Liver (tissue), 9 donors: ENCODE measurements around the gene UCHL3. TPM values are rescaled to one million over a fixed set of nuclear protein-coding genes. Genes with fewer than 3 reads are reported as not detected.

Experiments
- DNase-seq: peaks from one replicate; pipeline ENCODE4 v3.0.0-alpha.2; 2017; ENCODE audit warnings: low spot score
- H3K27ac ChIP-seq, 2 donors: one replicate each; pipeline ENCODE4 v1.7.0; 2013; ENCODE audit warnings: inconsistent platforms in 2 of 2, low read length in 2 of 2, control low read depth in 1 of 2, low read depth in 1 of 2, mild to moderate bottlenecking in 1 of 2
- H3K27me3 ChIP-seq, 4 donors: one replicate each; pipeline versions ENCODE4 v1.6.1 to v1.7.0; 2013; ENCODE audit warnings: low read length in 3 of 4, inconsistent platforms in 1 of 4, mild to moderate bottlenecking in 1 of 4, moderate library complexity in 1 of 4; ENCODE audit not compliant: control insufficient read depth in 4 of 4, insufficient read depth in 4 of 4
- H3K36me3 ChIP-seq, 4 donors: one replicate each; pipeline versions ENCODE4 v1.6.1 to v1.7.0; 2013; ENCODE audit warnings: low read length in 3 of 4, mild to moderate bottlenecking in 3 of 4, low read depth in 1 of 4, moderate library complexity in 1 of 4; ENCODE audit not compliant: control insufficient read depth in 4 of 4, insufficient read depth in 3 of 4
- H3K4me1 ChIP-seq, 4 donors: one replicate each; pipeline versions ENCODE4 v1.6.1 to v1.7.0; 2013; ENCODE audit warnings: low read length in 3 of 4, mild to moderate bottlenecking in 3 of 4, moderate library complexity in 1 of 4; ENCODE audit not compliant: control insufficient read depth in 4 of 4, insufficient read depth in 4 of 4
- H3K4me3 ChIP-seq, 3 donors: one replicate each; pipeline versions ENCODE4 v1.6.1 to v1.7.0; 2013; ENCODE audit warnings: low read length in 3 of 3, control low read depth in 1 of 3, low read depth in 1 of 3, mild to moderate bottlenecking in 1 of 3
- H3K9ac ChIP-seq, 2 donors: one replicate each; pipeline ENCODE4 v1.7.0; 2013; ENCODE audit warnings: low read length in 2 of 2, mild to moderate bottlenecking in 2 of 2, moderate library complexity in 2 of 2, control low read depth in 1 of 2, low read depth in 1 of 2
- H3K9me3 ChIP-seq, 4 donors: one replicate each; pipeline versions ENCODE4 v1.6.1 to v1.7.0; 2013; ENCODE audit warnings: low read length in 3 of 4; ENCODE audit not compliant: control insufficient read depth in 4 of 4
- CTCF ChIP-seq: fragments of 150-350 bp; IDR thresholded peaks from 2 replicates; pipeline ENCODE4 v1.5.1; 2017; ENCODE audit warnings: improper control_type of control experiment, low read depth, low read length; ENCODE audit not compliant: missing input control
- EGR1 ChIP-seq, 2 donors: IDR thresholded peaks; 2 replicates each; pipeline ENCODE4 v1.6.1; 2016 to 2018; ENCODE audit warnings: antibody characterized with exemption in 2 of 2, low read depth in 2 of 2
- FOXA1 ChIP-seq: IDR thresholded peaks from 2 replicates; pipeline ENCODE4 v1.6.1; 2016; ENCODE audit warnings: antibody characterized with exemption
- GABPA ChIP-seq, 2 donors: IDR thresholded peaks in 1 of 2; conservative IDR thresholded peaks in 1 of 2; 2 replicates each; pipeline ENCODE4 v1.6.1; 2016; ENCODE audit warnings: antibody characterized with exemption in 2 of 2, mild to moderate bottlenecking in 1 of 2, moderate library complexity in 1 of 2
- HNF4G ChIP-seq: IDR thresholded peaks from 2 replicates; pipeline ENCODE4 v1.6.1; 2016; ENCODE audit warnings: antibody characterized with exemption
- RAD21 ChIP-seq, 2 donors: IDR thresholded peaks; 2 replicates each; pipeline ENCODE4 v1.6.1; 2016; ENCODE audit warnings: antibody characterized with exemption in 2 of 2, mild to moderate bottlenecking in 2 of 2
- SP1 ChIP-seq: IDR thresholded peaks from 2 replicates; pipeline ENCODE4 v1.6.1; 2018; ENCODE audit warnings: antibody characterized with exemption, mild to moderate bottlenecking
- TAF1 ChIP-seq: conservative IDR thresholded peaks from 2 replicates; pipeline ENCODE4 v1.6.1; 2016; ENCODE audit warnings: antibody characterized with exemption, mild to moderate bottlenecking
- WGBS: extraction: QIAGEN DNeasy Blood & Tissue Kit; methylation state at CpG from one replicate; pipeline ENCODE4 v1.1.7; 2013; 5-methylcytosine and 5-hydroxymethylcytosine counted together
- polyA plus RNA-seq, 2 donors: library from polyadenylated mRNA; stranded (reverse) in 1 of 2; unstranded in 1 of 2; fragments of 200-250 nt in 1 of 2; fragments of >200 nt in 1 of 2; fragmentation: Nextera tagmentation in 1 of 2; extraction: Ambion mirVana in 1 of 2; gene quantifications; one replicate each; pipeline versions ENCODE4 v1.2.1 to v1.2.3, GENCODE V29; 2013 to 2015
- total RNA-seq, 2 donors: library from RNA; depleted of rRNA; stranded (reverse); fragments of >200 nt; gene quantifications; one replicate each; pipeline ENCODE4 v1.2.3, GENCODE V29; 2014
- TF ChIP-seq, protein P1 (sequence below): IDR thresholded peaks from 2 replicates; pipeline ENCODE4 v1.6.1; 2016; ENCODE audit warnings: antibody characterized with exemption
- donor health status: healthy.
- donor health status: healthy.
- donor health status: healthy.
- donor health status: healthy.
- donor health status: healthy.

The UCHL3 gene
- total and polyA plus RNA-seq, 4 donors: 13.1 to 55.8 (median 19.7) TPM

DNA sequence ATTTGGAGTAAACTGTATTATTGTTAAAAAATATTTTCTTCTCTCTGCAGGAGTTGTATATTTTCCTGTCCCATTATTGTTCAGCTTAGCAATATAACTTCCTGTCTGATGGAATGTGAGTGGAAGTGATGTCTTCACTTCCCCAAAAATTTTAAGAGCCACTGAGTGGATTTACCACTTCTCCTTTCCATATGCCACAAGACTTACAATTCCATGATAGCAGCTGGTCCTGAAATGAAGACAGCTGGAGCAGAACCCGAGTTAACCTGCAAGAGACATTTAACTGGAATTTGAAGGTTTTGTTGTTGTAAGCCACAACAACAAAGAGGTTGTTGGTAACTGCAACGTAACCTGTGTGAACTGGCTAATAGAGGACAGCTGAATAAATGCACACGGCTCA is 44.3 kb upstream of the UCHL3 start:
- no peak for DNase-seq
- Histone ChIP-seq H3K36me3 (no peaks in the 10 kb centered on the region), H3K4me1 (no peaks in the 10 kb centered on the region), H3K27ac (no peak overlapping the region), H3K27me3 (no peaks in the 10 kb centered on the region), H3K9ac (no peak overlapping the region), H3K4me3 (no peak overlapping the region), H3K9me3 (no peaks in the 10 kb centered on the region)
- WGBS: 83% methylated on average over 3 of the region's 3 CpGs
- TF ChIP-seq, protein P1, sequence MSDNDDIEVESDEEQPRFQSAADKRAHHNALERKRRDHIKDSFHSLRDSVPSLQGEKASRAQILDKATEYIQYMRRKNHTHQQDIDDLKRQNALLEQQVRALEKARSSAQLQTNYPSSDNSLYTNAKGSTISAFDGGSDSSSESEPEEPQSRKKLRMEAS: peak; percentile 11
- TF ChIP-seq RAD21 (IDR thresholded peaks at IDR 0.05): no peak

DNA sequence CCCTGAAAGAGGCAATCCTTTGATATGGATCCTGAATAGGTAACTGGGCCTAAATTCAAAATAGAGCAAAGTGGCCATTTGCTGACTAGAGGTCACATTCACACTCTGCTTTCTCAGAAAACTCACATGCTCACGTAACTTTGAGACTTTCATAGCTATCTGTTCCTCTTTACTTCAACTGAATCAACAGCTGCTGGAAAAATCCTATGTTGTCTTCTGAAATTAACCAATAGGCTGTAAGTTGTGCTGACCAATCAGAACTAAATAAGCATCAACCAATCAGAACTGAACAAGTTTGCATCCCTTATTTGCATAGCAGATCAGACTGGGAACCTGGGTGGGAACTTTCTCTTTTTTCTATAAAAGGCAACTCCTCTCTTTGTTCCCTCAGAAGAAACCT is 43.6 kb upstream of the UCHL3 start:
- Histone ChIP-seq H3K4me3 (no peak overlapping the region), H3K4me1 (no peaks in the 10 kb centered on the region), H3K9me3 (no peaks in the 10 kb centered on the region), H3K27me3 (no peaks in the 10 kb centered on the region), H3K9ac (no peak overlapping the region), H3K27ac (no peak overlapping the region), H3K36me3 (no peaks in the 10 kb centered on the region)
- no peak for TF ChIP-seq EGR1 (IDR thresholded peaks at IDR 0.05; ENCODE audit: low read depth in 2 of 2)
- DNase-seq: no peak
- WGBS: 95% methylated on average over 1 of the region's 1 CpG

DNA sequence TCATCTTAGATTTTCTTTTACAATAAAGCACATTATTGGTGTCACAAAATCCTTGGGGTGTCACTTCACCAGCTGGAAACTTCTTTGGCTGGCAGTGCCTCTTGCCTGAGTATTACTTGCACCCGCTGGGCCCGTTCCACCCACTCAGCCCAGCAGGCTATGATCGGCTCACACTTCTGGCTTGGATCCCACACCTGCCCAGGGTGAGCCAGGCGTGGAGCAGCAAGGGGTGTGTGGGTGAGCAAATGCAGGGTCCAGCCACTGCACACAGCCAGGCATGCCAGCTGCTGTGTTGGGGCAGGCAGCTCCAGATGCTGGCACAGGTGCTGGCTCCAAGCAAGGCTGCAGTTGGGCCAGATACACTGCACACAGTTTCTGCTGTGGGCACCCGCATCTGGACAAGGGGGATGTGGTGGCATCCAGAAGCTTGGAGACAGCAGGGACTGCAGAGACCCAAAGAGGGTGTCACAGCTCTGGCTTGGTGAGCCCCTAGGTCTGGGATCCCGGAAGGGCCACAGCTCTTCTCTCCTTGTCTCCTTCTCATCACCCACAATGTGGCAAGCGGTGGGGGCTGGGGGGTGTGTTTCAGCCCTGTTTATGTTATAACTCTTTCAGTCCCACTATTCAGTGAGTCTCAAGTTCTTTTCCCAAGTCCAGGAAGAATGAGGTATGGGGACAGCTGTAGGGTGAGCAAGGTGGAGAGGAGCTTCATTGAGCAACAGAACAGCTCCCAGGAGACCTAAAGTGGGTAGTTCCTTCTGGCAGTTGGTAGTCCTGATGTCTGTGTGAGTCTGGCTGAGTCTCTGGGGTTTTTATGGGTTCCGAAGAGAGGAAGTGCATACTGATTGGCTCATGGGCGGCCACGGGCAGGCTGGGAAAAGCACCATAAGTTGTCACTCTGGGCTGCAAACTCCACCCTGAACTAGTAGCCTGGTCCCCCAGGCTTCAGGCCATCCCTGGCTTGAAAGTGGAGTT is 42.3 kb upstream of the UCHL3 start:
- TF ChIP-seq CTCF: no peak
- Histone ChIP-seq H3K4me3 (no peak overlapping the region), H3K27ac (no peak overlapping the region), H3K9ac (no peak overlapping the region), H3K36me3 (no peaks in the 10 kb centered on the region), H3K27me3 (no peaks in the 10 kb centered on the region), H3K4me1 (no peaks in the 10 kb centered on the region), H3K9me3 (no peaks in the 10 kb centered on the region)
- DNase-seq: no peak
- 92% methylated on average over 10 of the region's 10 CpGs for WGBS

- WGBS: 93% methylated on average over 6 of the region's 6 CpGs
- Histone ChIP-seq H3K36me3 (no peaks in the 10 kb centered on the region), H3K9ac (no peak overlapping the region), H3K9me3 (no peaks in the 10 kb centered on the region), H3K4me1 (no peaks in the 10 kb centered on the region), H3K27me3 (no peaks in the 10 kb centered on the region), H3K4me3 (no peak overlapping the region), H3K27ac (no peak overlapping the region)
- DNase-seq: no peak
- no peak for TF ChIP-seq GABPA (IDR thresholded peaks at IDR 0.05 in 1 of 2, conservative IDR thresholded peaks at IDR 0.05 in 1 of 2)
- no peak for TF ChIP-seq TAF1
- no peak for TF ChIP-seq HNF4G
- TF ChIP-seq CTCF: no peak
- TF ChIP-seq SP1: no peak
- no peak for TF ChIP-seq FOXA1
Measured at GRCh38 chr13:75508002-75508548, 41.5 kb upstream of the UCHL3 start.
